K562 (cell line): ENCODE data around the gene UBE2D2. TPM values are rescaled to one million over a fixed set of nuclear protein-coding genes. Genes with fewer than 3 reads are reported as not detected.

Source experiments
- AFF1 ChIP-seq, 2 experiments: fragments of 450-650 bp; IDR thresholded peaks; 2 replicates each; pipeline ENCODE4 v1.6.1; 2018; ENCODE audit warnings: mild to moderate bottlenecking in 2 of 2, low read depth in 1 of 2; ENCODE audit not compliant: partially characterized antibody in 2 of 2
- E2F4 ChIP-seq: sonication (generic); formaldehyde crosslinking; IDR thresholded peaks from 2 replicates; pipeline ENCODE4 v1.8.0; 2022; ENCODE audit warnings: mild to moderate bottlenecking, low read depth, missing genetic modification reagents
- KDM5B ChIP-seq: fragments of 200-600 bp; sonication (generic); IDR thresholded peaks from 2 replicates; pipeline ENCODE4 v1.6.1; 2012; ENCODE audit warnings: low read depth, mild to moderate bottlenecking, moderate library complexity, low read length, control low read depth, inconsistent platforms; ENCODE audit not compliant: insufficient replicate concordance
- MCM7 ChIP-seq, 2 experiments: fragments of 450-650 bp; IDR thresholded peaks; 2 replicates each; pipeline ENCODE4 v1.6.1; 2016 to 2018
- MTA2 ChIP-seq: fragments of 450-650 bp; IDR thresholded peaks from 2 replicates; pipeline ENCODE4 v1.6.1; 2016; ENCODE audit warnings: low read depth
- NEUROD1 ChIP-seq: fragments of 150-350 bp; IDR thresholded peaks from 2 replicates; pipeline ENCODE4 v1.6.1; 2014; ENCODE audit warnings: borderline replicate concordance, low read length, low read depth; ENCODE audit not compliant: partially characterized antibody
- POLR2G ChIP-seq: fragments of 200-400 bp; formaldehyde crosslinking; IDR thresholded peaks from 2 replicates; pipeline ENCODE4 v1.6.1; 2017; ENCODE audit warnings: low read depth, mild to moderate bottlenecking, antibody characterized with exemption, low read length, moderate library complexity
- RBM14 ChIP-seq: fragments of 200-400 bp; formaldehyde crosslinking; IDR thresholded peaks from 2 replicates; pipeline ENCODE4 v1.6.1; 2018; ENCODE audit warnings: low read depth, mild to moderate bottlenecking, low read length, moderate library complexity, borderline replicate concordance; ENCODE audit not compliant: insufficient read depth
- SFPQ ChIP-seq: fragments of 200-400 bp; formaldehyde crosslinking; IDR thresholded peaks from 2 replicates; pipeline ENCODE4 v1.6.1; 2017; ENCODE audit warnings: mild to moderate bottlenecking, low read depth, low read length, moderate library complexity
- ZNF174 ChIP-seq: fragments of 250-450 bp; sonication (Bioruptor Pico); IDR thresholded peaks from 2 replicates; pipeline ENCODE4 v1.4.0; 2020; ENCODE audit warnings: mild to moderate bottlenecking
- ZNF316 ChIP-seq: fragments of 450-650 bp; IDR thresholded peaks from 2 replicates; pipeline ENCODE4 v1.6.1; 2016
- ZNF644 ChIP-seq: fragments of 200-800 bp; sonication (Bioruptor generic); IDR thresholded peaks from 2 replicates; pipeline ENCODE4 v1.6.1; 2016; ENCODE audit warnings: low read depth, missing genetic modification characterization, missing compliant biosample characterization
- polyA plus RNA-seq, 8 experiments: library from polyadenylated mRNA; depleted of rRNA in 4 of 8; stranded (reverse) in 5 of 8; unstranded in 3 of 8; fragments of >200 nt; fragmentation: Nextera tagmentation in 2 of 8; fragmentation: Illumina TruSeq in 1 of 8; extraction: Ambion mirVana in 2 of 8; extraction: Trizol in 1 of 8; gene quantifications; 2 replicates each; pipeline versions ENCODE4 v1.2.1 to v1.2.3, GENCODE V29; 2011 to 2014; ENCODE audit warnings: inconsistent platforms in 1 of 8, missing spikeins in 1 of 8
- total RNA-seq, 7 experiments: library from RNA; depleted of rRNA in 6 of 7; stranded (reverse); fragments of >200 nt in 6 of 7; fragmentation: Illumina TruSeq in 2 of 7; extraction: Trizol in 2 of 7; gene quantifications; 2 replicates each; pipeline versions ENCODE4 v1.2.1 to v1.2.3, GENCODE V29; 2011 to 2021; ENCODE audit warnings: low replicate concordance in 1 of 7

Gene UBE2D2
- total and polyA plus RNA-seq, 9 of the 15 experiments (the other 6 are each of a cell fraction or from before 2014, with no cell fraction given), result 53.6 to 198 (median 122) TPM

GRCh38 chr5:139650689-139651042 lies 89.5 kb downstream of the UBE2D2 start (continued):
- TF ChIP-seq NEUROD1 (no peak), KDM5B (peak; percentile 13), ZNF644 (tag) (no peak), SFPQ (no peak), MCM7 (IDR thresholded peaks at IDR 0.05) (no peak), E2F4 (no peak), RBM14 (no peak), MTA2 (no peak), POLR2G (peak; percentile 13), ZNF174 (CRISPR knock-in tag) (no peak), AFF1 (IDR thresholded peaks at IDR 0.05; ENCODE audit: low read depth in 1 of 2, partially characterized antibody in 2 of 2) (no peak), ZNF316 (peak; percentile 31; the same call in 1 of the 2 replicates)
